GM18502 (cell line): Measurements from ENCODE around the gene KMT2D.

ENCODE experiments used
- ATAC-seq: cut with Tn5 transposase; IDR thresholded peaks from one replicate; pipeline ENCODE4 v1.9.1; 2021; ENCODE audit warnings: mild to moderate bottlenecking; ENCODE audit not compliant: unreplicated experiment, poor library complexity

Gene KMT2D

GRCh38 chr12:49060237-49061156 lies at the start of gene KMT2D:
Gene KMT2D, minus strand, starts transcription at chr12:49060794. Its CDS starts 5,470 bp downstream, at chr12:49055324.
- ATAC-seq, result peak; percentile 52

- ATAC-seq, result no peak
These were observed 49.3 kb upstream of the KMT2D start for GRCh38 chr12:49109641-49110463.

- ATAC-seq, result no peak
These were observed 48.4 kb upstream of the KMT2D start for GRCh38 chr12:49108958-49109404.

- ATAC-seq, result no peak
These were observed 45.0 kb upstream of the KMT2D start for GRCh38 chr12:49105504-49106084.

GRCh38 chr12:49104822-49105221 lies 44.2 kb upstream of the KMT2D start:
- ATAC-seq, result no peak

GRCh38 chr12:49100380-49100779 lies 39.8 kb upstream of the KMT2D start:
- ATAC-seq, result no peak

GRCh38 chr12:49098703-49099102 lies 38.1 kb upstream of the KMT2D start:
- no peak for ATAC-seq

- no peak for ATAC-seq
These were observed 37.4 kb upstream of the KMT2D start for GRCh38 chr12:49098035-49098451.

GRCh38 chr12:49097381-49097780 lies 36.8 kb upstream of the KMT2D start:
- ATAC-seq, result no peak

GRCh38 chr12:49094975-49095365 lies 34.4 kb upstream of the KMT2D start:
- no peak for ATAC-seq

GRCh38 chr12:49094160-49094974 lies 33.8 kb upstream of the KMT2D start, which contains the start of gene DHH:
Gene DHH, minus strand, starts transcription at chr12:49094801. Its CDS starts 289 bp downstream, at chr12:49094512.
- ATAC-seq, result no peak

GRCh38 chr12:49093792-49094159 lies 33.2 kb upstream of the KMT2D start:
- ATAC-seq, result no peak

GRCh38 chr12:49092816-49093406 lies 32.3 kb upstream of the KMT2D start:
- ATAC-seq, result no peak

GRCh38 chr12:49092086-49092815 lies 31.7 kb upstream of the KMT2D start:
- no peak for ATAC-seq

GRCh38 chr12:49091836-49092085 lies 31.2 kb upstream of the KMT2D start:
- ATAC-seq, result no peak

- ATAC-seq, result no peak
These were observed 30.7 kb upstream of the KMT2D start for GRCh38 chr12:49091056-49091835.

- ATAC-seq, result no peak
These were observed 29.5 kb upstream of the KMT2D start for GRCh38 chr12:49089821-49090773.
